ENCODE data around the gene ZNF831. TPM values are rescaled to one million over a fixed set of nuclear protein-coding genes. Genes with fewer than 3 reads are reported as not detected.

ZNF831 gene
- total RNA-seq, 1 experiment from 2014 or later, result not detected

DNA sequence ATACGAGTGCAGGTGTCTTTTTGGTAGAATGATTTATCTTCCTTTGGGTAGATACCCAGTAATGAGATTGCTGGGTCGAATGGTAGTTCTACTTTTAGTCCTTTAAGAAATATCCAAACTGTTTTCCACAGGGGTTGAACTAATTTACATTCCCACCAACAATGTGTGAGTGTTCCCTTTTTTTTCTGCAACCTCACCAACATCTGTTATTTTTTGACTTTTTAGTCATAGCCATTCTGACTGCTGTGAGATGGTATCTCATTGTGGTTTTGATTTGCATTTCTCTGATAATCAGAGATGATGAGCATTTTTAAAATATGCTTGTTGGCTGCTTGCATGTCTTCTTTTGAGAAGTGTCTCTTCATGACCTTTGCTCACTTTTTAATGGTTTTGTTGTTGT lies 1.9 kb upstream of the ZNF831 start:
- TF ChIP-seq, protein P1, sequence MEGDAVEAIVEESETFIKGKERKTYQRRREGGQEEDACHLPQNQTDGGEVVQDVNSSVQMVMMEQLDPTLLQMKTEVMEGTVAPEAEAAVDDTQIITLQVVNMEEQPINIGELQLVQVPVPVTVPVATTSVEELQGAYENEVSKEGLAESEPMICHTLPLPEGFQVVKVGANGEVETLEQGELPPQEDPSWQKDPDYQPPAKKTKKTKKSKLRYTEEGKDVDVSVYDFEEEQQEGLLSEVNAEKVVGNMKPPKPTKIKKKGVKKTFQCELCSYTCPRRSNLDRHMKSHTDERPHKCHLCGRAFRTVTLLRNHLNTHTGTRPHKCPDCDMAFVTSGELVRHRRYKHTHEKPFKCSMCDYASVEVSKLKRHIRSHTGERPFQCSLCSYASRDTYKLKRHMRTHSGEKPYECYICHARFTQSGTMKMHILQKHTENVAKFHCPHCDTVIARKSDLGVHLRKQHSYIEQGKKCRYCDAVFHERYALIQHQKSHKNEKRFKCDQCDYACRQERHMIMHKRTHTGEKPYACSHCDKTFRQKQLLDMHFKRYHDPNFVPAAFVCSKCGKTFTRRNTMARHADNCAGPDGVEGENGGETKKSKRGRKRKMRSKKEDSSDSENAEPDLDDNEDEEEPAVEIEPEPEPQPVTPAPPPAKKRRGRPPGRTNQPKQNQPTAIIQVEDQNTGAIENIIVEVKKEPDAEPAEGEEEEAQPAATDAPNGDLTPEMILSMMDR (IDR thresholded peaks at IDR 0.05; ENCODE audit: unreplicated experiment), result no peak
- intact Hi-C loops (cut with micrococcal nuclease), result no loop called here
- no peak for DNase-seq (ENCODE audit: unreplicated experiment)
- ChIA-PET CTCF (no interaction called here), POLR2A (no interaction called here)
- no TSS peak for BruUV-seq (replicated peaks)
- Mint-ChIP-seq H3K4me3 (ENCODE audit: unreplicated experiment) (no peak overlapping the region), H3K4me1 (ENCODE audit: insufficient read depth, unreplicated experiment) (no peaks in the 10 kb centered on the region), H3K27ac (ENCODE audit: low read depth, unreplicated experiment) (no peak overlapping the region), H3K27me3 (ENCODE audit: insufficient read depth, unreplicated experiment) (peaks cover 89% of the 10 kb centered on the region), H3K9me3 (ENCODE audit: unreplicated experiment) (no peaks in the 10 kb centered on the region), H3K36me3 (ENCODE audit: insufficient read depth, unreplicated experiment) (no peaks in the 10 kb centered on the region)

DNA sequence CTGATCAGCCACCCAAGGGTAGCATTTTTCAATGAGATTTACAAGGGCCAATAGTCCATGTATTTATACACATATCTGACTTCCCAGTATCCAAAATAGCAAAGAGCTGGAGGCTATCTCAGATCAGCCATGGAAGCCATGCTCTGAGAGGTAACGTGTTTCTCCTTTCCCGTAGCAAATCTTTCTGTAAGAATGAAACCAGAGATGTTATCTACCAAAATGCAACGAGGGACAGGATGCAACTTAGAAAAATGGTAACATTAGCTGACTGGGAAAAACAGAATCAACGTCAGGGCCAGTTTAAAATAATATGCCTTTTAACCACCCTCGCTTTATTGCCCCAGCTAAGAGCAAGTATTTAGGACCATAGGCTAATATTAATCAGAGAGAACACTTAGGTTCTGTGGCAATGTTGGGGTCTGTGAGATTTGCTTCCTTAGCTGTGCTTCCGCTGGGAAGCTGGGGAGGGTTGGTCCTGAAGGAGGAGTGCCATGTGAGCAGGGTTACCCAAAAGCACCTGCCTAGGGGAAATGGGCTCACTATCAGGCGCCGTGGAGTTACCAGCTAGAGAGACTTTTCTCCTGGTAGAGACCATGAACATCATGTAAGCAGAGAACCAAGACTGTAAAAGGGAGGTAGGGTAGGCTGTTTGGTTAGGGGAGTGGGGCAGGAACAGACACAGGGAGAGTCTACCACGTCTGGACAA lies 1.2 kb downstream of the ZNF831 start:
- no peaks in the 10 kb centered on the region for H3K9me3 Mint-ChIP-seq (ENCODE audit: unreplicated experiment)
- DNase-seq (ENCODE audit: unreplicated experiment), result no peak
- H3K27me3 Mint-ChIP-seq (ENCODE audit: insufficient read depth, unreplicated experiment), result peaks cover 88% of the 10 kb centered on the region
- H3K27ac Mint-ChIP-seq (ENCODE audit: low read depth, unreplicated experiment), result no peak overlapping the region
- no peaks in the 10 kb centered on the region for H3K4me1 Mint-ChIP-seq (ENCODE audit: insufficient read depth, unreplicated experiment)
- no peaks in the 10 kb centered on the region for H3K36me3 Mint-ChIP-seq (ENCODE audit: insufficient read depth, unreplicated experiment)
- no TSS peak for BruUV-seq (replicated peaks)
- POLR2A ChIA-PET, result interaction anchor here (0.5 to 0.6 kb wide), 2 partner anchors 10 to 99 kb away, joined by 3 read pairs; no protein-coding TSS in a partner anchor
- TF ChIP-seq, protein P1 (IDR thresholded peaks at IDR 0.05; ENCODE audit: unreplicated experiment), result no peak
- H3K4me3 Mint-ChIP-seq (ENCODE audit: unreplicated experiment), result no peak overlapping the region
- intact Hi-C loops (cut with micrococcal nuclease), result no loop called here
- CTCF ChIA-PET, result interaction anchor here (0.6 to 0.9 kb wide), 3 partner anchors 8 to 57 kb away, joined by 3 to 4 read pairs (median 3); no protein-coding TSS in a partner anchor

GRCh38 chr20:59165396-59165795 lies 1.8 kb downstream of the ZNF831 start:
- H3K27me3 Mint-ChIP-seq (ENCODE audit: insufficient read depth, unreplicated experiment), result peaks cover 89% of the 10 kb centered on the region
- no peaks in the 10 kb centered on the region for H3K4me1 Mint-ChIP-seq (ENCODE audit: insufficient read depth, unreplicated experiment)
- intact Hi-C loops (cut with micrococcal nuclease), result no loop called here
- no peak for DNase-seq (ENCODE audit: unreplicated experiment)
- no TSS peak for BruUV-seq (replicated peaks)
- H3K4me3 Mint-ChIP-seq (ENCODE audit: unreplicated experiment), result no peak overlapping the region
- H3K9me3 Mint-ChIP-seq (ENCODE audit: unreplicated experiment), result no peaks in the 10 kb centered on the region
- CTCF ChIA-PET, result interaction anchor here (0.7 kb wide), 1 partner anchor 74 kb away, joined by 3 read pairs; no protein-coding TSS in a partner anchor
- POLR2A ChIA-PET, result interaction anchor here (0.6 kb wide), 1 partner anchor 100 kb away, joined by 3 read pairs; no protein-coding TSS in a partner anchor
- H3K36me3 Mint-ChIP-seq (ENCODE audit: insufficient read depth, unreplicated experiment), result no peaks in the 10 kb centered on the region
- no peak overlapping the region for H3K27ac Mint-ChIP-seq (ENCODE audit: low read depth, unreplicated experiment)
- TF ChIP-seq, protein P1 (IDR thresholded peaks at IDR 0.05; ENCODE audit: unreplicated experiment), result no peak

GRCh38 chr20:59165891-59166709 lies 2.5 kb downstream of the ZNF831 start:
- H3K4me3 Mint-ChIP-seq (ENCODE audit: unreplicated experiment), result no peak overlapping the region
- DNase-seq (ENCODE audit: unreplicated experiment), result no peak
- H3K36me3 Mint-ChIP-seq (ENCODE audit: insufficient read depth, unreplicated experiment), result no peaks in the 10 kb centered on the region
- no peaks in the 10 kb centered on the region for H3K9me3 Mint-ChIP-seq (ENCODE audit: unreplicated experiment)
- TF ChIP-seq, protein P1 (IDR thresholded peaks at IDR 0.05; ENCODE audit: unreplicated experiment), result no peak
- no peaks in the 10 kb centered on the region for H3K4me1 Mint-ChIP-seq (ENCODE audit: insufficient read depth, unreplicated experiment)
- no TSS peak for BruUV-seq (replicated peaks)
- H3K27ac Mint-ChIP-seq (ENCODE audit: low read depth, unreplicated experiment), result no peak overlapping the region
- intact Hi-C loops (cut with micrococcal nuclease), result no loop called here
- ChIA-PET POLR2A (no interaction called here), CTCF (interaction anchor here (0.6 to 0.7 kb wide), 2 partner anchors 75 to 78 kb away, joined by 3 to 5 read pairs; no protein-coding TSS in a partner anchor)
- H3K27me3 Mint-ChIP-seq (ENCODE audit: insufficient read depth, unreplicated experiment), result peaks cover 90% of the 10 kb centered on the region

Data from MCF 10A (cell line).